ENCODE results near the gene SAC3D1.

SAC3D1 gene

GRCh38 chr11:65026810-65027209 is 14.2 kb upstream of the SAC3D1 start:
- DNase-seq (ENCODE audit: low read depth): no peak

- DNase-seq (ENCODE audit: low read depth): peak; percentile 98
Observed at GRCh38 chr11:65027213-65028067, 13.6 kb upstream of the SAC3D1 start, which contains the start of gene SNX15. Gene SNX15 (plus strand): TSS chr11:65027439. CDS start chr11:65027538, 99 bp downstream.

- DNase-seq (ENCODE audit: low read depth): no peak
Observed at GRCh38 chr11:65032216-65032615, 8.8 kb upstream of the SAC3D1 start.

- no peak for DNase-seq (ENCODE audit: low read depth)
Observed at GRCh38 chr11:65034423-65034822, 6.6 kb upstream of the SAC3D1 start.

GRCh38 chr11:65035579-65035978 is 5.4 kb upstream of the SAC3D1 start:
- DNase-seq (ENCODE audit: low read depth): no peak

GRCh38 chr11:65036931-65037330 is 4.1 kb upstream of the SAC3D1 start:
- DNase-seq (ENCODE audit: low read depth): no peak

- DNase-seq (ENCODE audit: low read depth): no peak
Observed at GRCh38 chr11:65040520-65040846, 527 bp upstream of the SAC3D1 start.

GRCh38 chr11:65042891-65043290 is 1.9 kb downstream of the SAC3D1 start:
- DNase-seq (ENCODE audit: low read depth): no peak

- no peak for DNase-seq (ENCODE audit: low read depth)
Observed at GRCh38 chr11:65043881-65044501, 3.0 kb downstream of the SAC3D1 start.

- DNase-seq (ENCODE audit: low read depth): no peak
Observed at GRCh38 chr11:65045061-65045460, 4.1 kb downstream of the SAC3D1 start.

- DNase-seq (ENCODE audit: low read depth): no peak
Observed at GRCh38 chr11:65045728-65046127, 4.7 kb downstream of the SAC3D1 start.

- no peak for DNase-seq (ENCODE audit: low read depth)
Observed at GRCh38 chr11:65047581-65048422, 6.8 kb downstream of the SAC3D1 start.

- no peak for DNase-seq (ENCODE audit: low read depth)
Observed at GRCh38 chr11:65051398-65051858, 10.4 kb downstream of the SAC3D1 start.

- DNase-seq (ENCODE audit: low read depth): no peak
Observed at GRCh38 chr11:65053827-65054508, 13.0 kb downstream of the SAC3D1 start.

- no peak for DNase-seq (ENCODE audit: low read depth)
Observed at GRCh38 chr11:65055538-65055937, 14.5 kb downstream of the SAC3D1 start.

GRCh38 chr11:65056999-65057398 is 16.0 kb downstream of the SAC3D1 start:
- no peak for DNase-seq (ENCODE audit: low read depth)

- no peak for DNase-seq (ENCODE audit: low read depth)
Observed at GRCh38 chr11:65057526-65057925, 16.5 kb downstream of the SAC3D1 start.

- no peak for DNase-seq (ENCODE audit: low read depth)
Observed at GRCh38 chr11:65058012-65058411, 17.0 kb downstream of the SAC3D1 start.

GRCh38 chr11:65058419-65059054 is 17.5 kb downstream of the SAC3D1 start, which contains the start of gene NAALADL1:
Gene NAALADL1 (minus strand): TSS chr11:65058553. CDS start chr11:65058521, 32 bp downstream.
- no peak for DNase-seq (ENCODE audit: low read depth)

GRCh38 chr11:65059523-65059922 is 18.5 kb downstream of the SAC3D1 start:
- no peak for DNase-seq (ENCODE audit: low read depth)
